HG02973 (cell line): ENCODE results near the gene GRHPR.
"Not testable (repeated sequence)": the region's sequence is repeated elsewhere in the genome, so short reads cannot be mapped to it uniquely, and the experiment has no call there.

Source experiments
- ATAC-seq: cut with Tn5 transposase; IDR thresholded peaks from one replicate; pipeline ENCODE4 v1.9.1; 2021; ENCODE audit warnings: moderate library complexity; ENCODE audit not compliant: unreplicated experiment

The GRHPR gene

GRCh38 chr9:37444890-37445289 lies 22.4 kb downstream of the GRHPR start:
- no peak for ATAC-seq

GRCh38 chr9:37445832-37446231 lies 23.3 kb downstream of the GRHPR start:
- ATAC-seq: no peak

GRCh38 chr9:37446401-37446800 lies 23.9 kb downstream of the GRHPR start:
- no peak for ATAC-seq

- ATAC-seq: no peak
Measured at GRCh38 chr9:37447111-37447510, 24.6 kb downstream of the GRHPR start.

- no peak for ATAC-seq
Measured at GRCh38 chr9:37449862-37450632, 27.6 kb downstream of the GRHPR start.

- no peak for ATAC-seq
Measured at GRCh38 chr9:37451628-37452027, 29.1 kb downstream of the GRHPR start.

GRCh38 chr9:37452611-37453010 lies 30.1 kb downstream of the GRHPR start:
- ATAC-seq: no peak

GRCh38 chr9:37453827-37454226 lies 31.3 kb downstream of the GRHPR start:
- ATAC-seq: no peak

GRCh38 chr9:37454238-37454637 lies 31.7 kb downstream of the GRHPR start:
- ATAC-seq: no peak

GRCh38 chr9:37455884-37456647 lies 33.6 kb downstream of the GRHPR start:
- ATAC-seq: no peak

- ATAC-seq: no peak
Measured at GRCh38 chr9:37456817-37457216, 34.3 kb downstream of the GRHPR start.

GRCh38 chr9:37464006-37464405 lies 41.5 kb downstream of the GRHPR start:
- no peak for ATAC-seq

- ATAC-seq: peak; percentile 39
Measured at GRCh38 chr9:37464426-37465248, 42.1 kb downstream of the GRHPR start.

GRCh38 chr9:37465249-37466036 lies 42.9 kb downstream of the GRHPR start, which contains the start of gene ZBTB5:
Gene ZBTB5, minus strand, starts transcription at chr9:37465450. Its CDS starts 22,899 bp downstream, at chr9:37442551.
- ATAC-seq: peak; percentile 77

GRCh38 chr9:37466037-37466709 lies 43.7 kb downstream of the GRHPR start:
- ATAC-seq: peak; percentile 9

- not testable (repeated sequence) for ATAC-seq
Measured at GRCh38 chr9:37467530-37467929, 45.0 kb downstream of the GRHPR start.

- no peak for ATAC-seq
Measured at GRCh38 chr9:37468620-37469019, 46.1 kb downstream of the GRHPR start.

GRCh38 chr9:37471942-37472684 lies 49.6 kb downstream of the GRHPR start:
- no peak for ATAC-seq

- ATAC-seq: not testable (repeated sequence)
Measured at GRCh38 chr9:37473982-37474381, 51.5 kb downstream of the GRHPR start.
